SU-DHL-6 (cell line): Measurements from ENCODE around the gene APOBEC3B.
"Not testable (repeated sequence)": the region's sequence is repeated elsewhere in the genome, so short reads cannot be mapped to it uniquely, and the experiment has no call there.

Experiments
- H2AFZ ChIP-seq: fragments of 200-600 bp; sonication (generic); 2 replicates; pipeline ENCODE4 v1.6.1; 2014; ENCODE audit warnings: low read depth, mild to moderate bottlenecking, moderate library complexity, mixed read lengths, antibody characterized with exemption, low read length; ENCODE audit not compliant: severe bottlenecking
- H3F3A ChIP-seq: fragments of 200-600 bp; shearing (Covaris generic); 2 replicates; pipeline ENCODE4 v1.6.0; 2016; ENCODE audit warnings: antibody characterized with exemption, mild to moderate bottlenecking; ENCODE audit not compliant: insufficient read depth
- H3K27ac ChIP-seq: fragments of 200-600 bp; sonication (generic); 2 replicates; pipeline ENCODE4 v1.5.1; 2016; ENCODE audit warnings: low read depth, mild to moderate bottlenecking, low read length, moderate library complexity, mixed read lengths
- H3K27me3 ChIP-seq: fragments of 200-600 bp; sonication (generic), shearing (Covaris generic); 2 replicates; pipeline ENCODE4 v1.6.0; 2014; ENCODE audit warnings: mild to moderate bottlenecking, low read length
- H3K36me3 ChIP-seq: fragments of 200-600 bp; sonication (generic); 2 replicates; pipeline ENCODE4 v1.6.1; 2014; ENCODE audit warnings: mild to moderate bottlenecking, low read length, mixed read lengths
- H3K4me2 ChIP-seq: fragments of 300-600, 200-600 bp; shearing (Covaris generic), sonication (generic); 2 replicates; pipeline ENCODE4 v1.6.0; 2014; ENCODE audit warnings: low read length, low read depth, mild to moderate bottlenecking; ENCODE audit not compliant: poor library complexity, severe bottlenecking
- H3K4me3 ChIP-seq: fragments of 200-600 bp; sonication (generic); 2 replicates; pipeline ENCODE4 v1.5.1; 2014; ENCODE audit warnings: antibody characterized with exemption, low read length, mild to moderate bottlenecking, mixed read lengths; ENCODE audit not compliant: insufficient read depth, poor library complexity, severe bottlenecking
- H3K79me2 ChIP-seq: fragments of 200-600 bp; sonication (generic); 2 replicates; pipeline ENCODE4 v1.6.1; 2014; ENCODE audit warnings: mild to moderate bottlenecking, low read length, moderate library complexity; ENCODE audit not compliant: insufficient read depth
- H3K9ac ChIP-seq: fragments of 200-600 bp; sonication (generic); 2 replicates; pipeline ENCODE4 v1.7.0; 2014; ENCODE audit warnings: mild to moderate bottlenecking, low read length
- H3K9me2 ChIP-seq: fragments of 200-600 bp; sonication (generic); replicated peaks from 2 replicates; pipeline ENCODE4 v1.6.1; 2014; ENCODE audit warnings: low read length; ENCODE audit not compliant: insufficient read depth
- H3K9me3 ChIP-seq: fragments of 200-600 bp; sonication (generic); 2 replicates; pipeline ENCODE4 v1.6.1; 2014; ENCODE audit warnings: low read length, mixed read lengths; ENCODE audit not compliant: insufficient read depth
- H4K20me1 ChIP-seq: fragments of 200-600 bp; sonication (generic); 2 replicates; pipeline ENCODE4 v1.6.1; 2014; ENCODE audit warnings: low read depth, mild to moderate bottlenecking, antibody characterized with exemption, low read length, moderate library complexity, mixed read lengths
- CTCF ChIP-seq: fragments of 200-600 bp; sonication (generic); IDR thresholded peaks from one replicate; pipeline ENCODE4 v1.5.1; 2017; ENCODE audit warnings: antibody characterized with exemption, mild to moderate bottlenecking, low read length, moderate library complexity; ENCODE audit not compliant: insufficient read depth, poor library complexity, severe bottlenecking
- EZH2phosphoT487 ChIP-seq: fragments of 200-600 bp; sonication (generic), shearing (Covaris generic); conservative IDR thresholded peaks from 2 replicates; pipeline ENCODE4 v1.6.1; 2018; ENCODE audit warnings: mild to moderate bottlenecking, antibody characterized with exemption, low read length, moderate library complexity, mixed read lengths

Gene APOBEC3B

GRCh38 chr22:38981005-38981991 is 849 bp upstream of the APOBEC3B start:
- TF ChIP-seq EZH2phosphoT487 (no peak), CTCF (no peak)
- no peaks in the 10 kb centered on the region for H3K27me3 ChIP-seq
- H3K9me3 ChIP-seq, result no peaks in the 10 kb centered on the region; the same call in 1 of the 2 replicates
- no peak overlapping the region for H3K4me2 ChIP-seq
- no peak overlapping the region for H2AFZ ChIP-seq
- no peaks in the 10 kb centered on the region for H3K79me2 ChIP-seq
- H3K4me3 ChIP-seq, result no peak overlapping the region
- no peaks in the 10 kb centered on the region for H3K9me2 ChIP-seq
- H3K36me3 ChIP-seq, result no peaks in the 10 kb centered on the region
- peaks cover 10% of the 10 kb centered on the region; the same call in 1 of the 2 replicates for H3F3A ChIP-seq
- no peak overlapping the region for H3K27ac ChIP-seq
- no peak overlapping the region for H3K9ac ChIP-seq
- no peaks in the 10 kb centered on the region for H4K20me1 ChIP-seq

GRCh38 chr22:38984224-38984623 is 2.1 kb downstream of the APOBEC3B start:
- TF ChIP-seq EZH2phosphoT487 (no peak), CTCF (no peak)
- Histone ChIP-seq H3K4me3 (no peak overlapping the region), H3K36me3 (no peaks in the 10 kb centered on the region), H3F3A (peaks cover 10% of the 10 kb centered on the region; the same call in 1 of the 2 replicates), H3K27ac (peak overlapping the region; percentile 64), H3K27me3 (no peaks in the 10 kb centered on the region), H3K9ac (no peak overlapping the region), H4K20me1 (no peaks in the 10 kb centered on the region), H2AFZ (no peak overlapping the region), H3K9me2 (no peaks in the 10 kb centered on the region), H3K4me2 (peak overlapping the region; percentile 9), H3K79me2 (no peaks in the 10 kb centered on the region), H3K9me3 (no peaks in the 10 kb centered on the region; the same call in 1 of the 2 replicates)

GRCh38 chr22:38984784-38985757 is 2.9 kb downstream of the APOBEC3B start:
- not testable (repeated sequence) for H3K79me2 ChIP-seq, H4K20me1 ChIP-seq, H3F3A ChIP-seq, H3K4me3 ChIP-seq, H3K9me3 ChIP-seq, H3K27me3 ChIP-seq, H3K36me3 ChIP-seq, H3K9ac ChIP-seq, H2AFZ ChIP-seq, H3K9me2 ChIP-seq
- Histone ChIP-seq H3K4me2 (peak overlapping the region; percentile 9), H3K27ac (peak overlapping the region; percentile 64)
